H1 (cell line): ENCODE results near the gene ABCC9. TPM values are rescaled to one million over a fixed set of nuclear protein-coding genes. Genes with fewer than 3 reads are reported as not detected.
A peak's percentile ranks its signal among the peaks of the same experiment; 100 is the strongest.

Source experiments
- CTCF ChIA-PET: fragments of 300-600 bp; sonication (Branson Sonifier 250); formaldehyde crosslinking; loops from one replicate; lab custom pipeline; 2021; ENCODE audit not compliant: partially characterized antibody; lab: Charles Lee
- POLR2A ChIA-PET: fragments of 300-600 bp; sonication (Branson Sonifier 250); formaldehyde crosslinking; loops from one replicate; lab custom pipeline; 2021; ENCODE audit warnings: inconsistent platforms; ENCODE audit not compliant: partially characterized antibody; lab: Charles Lee
- DNase-seq, 2 experiments: peaks; one replicate each; pipeline versions ENCODE4 v3.0.0 to v3.0.0-alpha.2; 2010 to 2022; ENCODE audit warnings: low spot score in 2 of 2, low read depth in 1 of 2, mixed read lengths in 1 of 2
- FAIRE-seq: peaks from 2 replicates; lab custom pipeline; 2011; peaks lifted over from hg19 to GRCh38; lab: Jason Lieb, UNC
- H2AFZ ChIP-seq: 2 replicates; pipeline ENCODE4 v1.8.1; 2012; ENCODE audit warnings: low read length, inconsistent platforms
- H2AK5ac ChIP-seq: 2 replicates; pipeline ENCODE4 v1.6.1; 2013; ENCODE audit warnings: low read depth, low read length
- H2BK120ac ChIP-seq: replicated peaks from 2 replicates; pipeline ENCODE3; 2013; ENCODE audit warnings: low read depth, low read length, inconsistent platforms
- H2BK12ac ChIP-seq: 2 replicates; pipeline ENCODE4 v1.6.1; 2013; ENCODE audit warnings: low read depth, low read length
- H2BK15ac ChIP-seq: 2 replicates; pipeline ENCODE4 v1.6.1; 2013; ENCODE audit warnings: low read length
- H2BK20ac ChIP-seq: 2 replicates; pipeline ENCODE4 v1.6.1; 2013; ENCODE audit warnings: low read length
- H2BK5ac ChIP-seq: 2 replicates; pipeline ENCODE4 v1.6.1; 2013; ENCODE audit warnings: low read depth, low read length
- H3K14ac ChIP-seq: 2 replicates; pipeline ENCODE4 v1.6.1; 2013; ENCODE audit warnings: inconsistent platforms; ENCODE audit not compliant: insufficient read length
- H3K18ac ChIP-seq: 2 replicates; pipeline ENCODE4 v1.6.1; 2013; ENCODE audit warnings: low read length; ENCODE audit errors: extremely low read depth
- H3K23ac ChIP-seq: 2 replicates; pipeline ENCODE4 v1.6.1; 2013; ENCODE audit warnings: inconsistent platforms; ENCODE audit not compliant: insufficient read length
- H3K23me2 ChIP-seq: 2 replicates; pipeline ENCODE4 v1.6.1; 2013; ENCODE audit warnings: low read depth, low read length
- H3K27ac ChIP-seq: 2 replicates; pipeline ENCODE4 v1.6.1; 2011; ENCODE audit warnings: low read depth, low read length, inconsistent platforms
- H3K27me3 ChIP-seq, 4 experiments: replicated peaks in 1 of 4; 1 replicate in 1 of 4; 2 replicates in 3 of 4; pipeline versions ENCODE4 v1.6.1 to v1.8.1; 2011 to 2013; ENCODE audit warnings: low read length in 3 of 4, mild to moderate bottlenecking in 3 of 4, inconsistent platforms in 2 of 4, mixed read lengths in 2 of 4, moderate library complexity in 1 of 4; ENCODE audit not compliant: control insufficient read depth in 3 of 4, insufficient read depth in 3 of 4; ENCODE audit errors: extremely low read depth in 1 of 4
- H3K36me3 ChIP-seq, 4 experiments: 2 replicates each; pipeline versions ENCODE4 v1.6.1 to v1.8.1; 2011 to 2013; ENCODE audit warnings: mild to moderate bottlenecking in 4 of 4, low read length in 3 of 4, moderate library complexity in 2 of 4, control low read depth in 1 of 4, inconsistent platforms in 1 of 4; ENCODE audit not compliant: insufficient read depth in 4 of 4, control insufficient read depth in 2 of 4
- H3K4ac ChIP-seq: replicated peaks from 2 replicates; pipeline ENCODE3; 2013; ENCODE audit warnings: low read length, low read depth, mixed read lengths, inconsistent platforms; ENCODE audit not compliant: insufficient read length
- H3K4me1 ChIP-seq, 4 experiments: replicated peaks in 1 of 4; 1 replicate in 1 of 4; 2 replicates in 3 of 4; pipeline versions ENCODE4 v1.6.1 to v1.8.1; 2011 to 2013; ENCODE audit warnings: low read length in 3 of 4, inconsistent platforms in 2 of 4, mixed read lengths in 1 of 4; ENCODE audit not compliant: insufficient read depth in 4 of 4, control insufficient read depth in 3 of 4
- H3K4me2 ChIP-seq, 2 experiments: 2 replicates each; pipeline versions ENCODE4 v1.6.1 to v1.8.1; 2011 to 2013; ENCODE audit warnings: low read depth in 2 of 2, low read length in 2 of 2, control low read depth in 1 of 2, inconsistent platforms in 1 of 2, mild to moderate bottlenecking in 1 of 2; ENCODE audit not compliant: insufficient read depth in 1 of 2
- H3K4me3 ChIP-seq, 4 experiments: fragments of 200-600, 300-600 bp in 1 of 4; sonication (generic), shearing (Covaris generic), sonication (Bioruptor Twin) in 1 of 4; 2 replicates each; pipeline versions ENCODE4 v1.5.1 to v1.8.1; 2011 to 2016; ENCODE audit warnings: low read length in 4 of 4, low read depth in 3 of 4, control low read depth in 2 of 4, inconsistent platforms in 2 of 4, mild to moderate bottlenecking in 2 of 4, mixed read lengths in 1 of 4, moderate library complexity in 1 of 4; ENCODE audit not compliant: insufficient read depth in 2 of 4; ENCODE audit errors: extremely low read depth in 1 of 4
- H3K56ac ChIP-seq: replicated peaks from 2 replicates; pipeline ENCODE3; 2013; ENCODE audit warnings: low read depth, mild to moderate bottlenecking, mixed read lengths, low read length, inconsistent platforms; ENCODE audit not compliant: insufficient read length
- H3K79me1 ChIP-seq: 2 replicates; pipeline ENCODE4 v1.6.1; 2013; ENCODE audit warnings: low read depth, low read length, control low read depth
- H3K79me2 ChIP-seq, 2 experiments: 2 replicates each; pipeline versions ENCODE4 v1.6.1 to v1.8.1; 2012 to 2013; ENCODE audit warnings: low read length in 2 of 2, mild to moderate bottlenecking in 2 of 2, inconsistent platforms in 1 of 2; ENCODE audit not compliant: insufficient read depth in 2 of 2, control insufficient read depth in 1 of 2
- H3K9ac ChIP-seq, 4 experiments: replicated peaks in 1 of 4; 1 replicate in 1 of 4; 2 replicates in 3 of 4; pipeline versions ENCODE4 v1.6.1 to v1.8.1; 2011 to 2013; ENCODE audit warnings: low read depth in 3 of 4, low read length in 3 of 4, control low read depth in 2 of 4, mild to moderate bottlenecking in 2 of 4, moderate library complexity in 2 of 4, inconsistent platforms in 1 of 4; ENCODE audit errors: extremely low read depth in 1 of 4
- H3K9me3 ChIP-seq, 2 experiments: 2 replicates each; pipeline versions ENCODE4 v1.6.1 to v1.8.1; 2012 to 2013; ENCODE audit warnings: mild to moderate bottlenecking in 2 of 2, moderate library complexity in 2 of 2, control low read depth in 1 of 2, inconsistent platforms in 1 of 2, low read depth in 1 of 2, low read length in 1 of 2, mixed read lengths in 1 of 2; ENCODE audit not compliant: insufficient read depth in 2 of 2
- H4K20me1 ChIP-seq, 2 experiments: replicated peaks in 1 of 2; 2 replicates each; pipeline versions ENCODE3 to v1.8.1; 2011 to 2013; ENCODE audit warnings: inconsistent platforms in 2 of 2, low read length in 2 of 2, mild to moderate bottlenecking in 1 of 2; ENCODE audit not compliant: insufficient read depth in 2 of 2, control insufficient read depth in 1 of 2
- H4K5ac ChIP-seq: 2 replicates; pipeline ENCODE4 v1.6.1; 2013; ENCODE audit warnings: low read length, low read depth, mixed read lengths, inconsistent platforms; ENCODE audit not compliant: insufficient read length
- H4K8ac ChIP-seq: 2 replicates; pipeline ENCODE4 v1.8.0; 2013; ENCODE audit warnings: mild to moderate bottlenecking, moderate library complexity, low read length, inconsistent platforms; ENCODE audit not compliant: insufficient read depth; ENCODE audit errors: extremely low read depth
- H4K91ac ChIP-seq: replicated peaks from 2 replicates; pipeline ENCODE3; 2013; ENCODE audit warnings: low read length, mixed read lengths, inconsistent platforms; ENCODE audit not compliant: insufficient read length
- CEBPB ChIP-seq: IDR thresholded peaks from 2 replicates; pipeline ENCODE4 v1.6.1; 2012; ENCODE audit warnings: low read depth, low read length
- GABPA ChIP-seq: IDR thresholded peaks from 2 replicates; pipeline ENCODE4 v1.6.1; 2011; ENCODE audit warnings: mild to moderate bottlenecking, low read length, moderate library complexity, borderline replicate concordance; ENCODE audit not compliant: insufficient read depth
- RFX5 ChIP-seq: IDR thresholded peaks from 2 replicates; pipeline ENCODE4 v1.6.1; 2011; ENCODE audit warnings: low read depth, low read length, improper control_type of control experiment, borderline replicate concordance
- ZNF274 ChIP-seq: IDR thresholded peaks from 2 replicates; pipeline ENCODE4 v1.7.0; 2012; ENCODE audit warnings: low read length, borderline replicate concordance; ENCODE audit errors: extremely low read depth
- WGBS, 2 experiments: shearing (Covaris generic) in 1 of 2; methylation state at CpG; one replicate each; pipeline versions ENCODE4 v1.1.6 to v1.1.7; 2013 to 2015; ENCODE audit warnings: low lambda C conversion rate in 2 of 2, mixed read lengths in 2 of 2, inconsistent platforms in 1 of 2, low coverage in 1 of 2, missing lambda C conversion rate in 1 of 2; ENCODE audit not compliant: insufficient replicate concordance in 2 of 2, insufficient coverage in 1 of 2, insufficient read length in 1 of 2; ENCODE audit errors: extremely low coverage in 1 of 2, missing lambda C conversion rate in 1 of 2; 5-methylcytosine and 5-hydroxymethylcytosine counted together
- polyA plus RNA-seq, 7 experiments: library from polyadenylated mRNA; depleted of rRNA in 3 of 7; stranded (reverse) in 5 of 7; unstranded in 2 of 7; fragments of >200 nt in 5 of 7; fragments of 200-250 nt in 2 of 7; gene quantifications; 1 replicate in 5 of 7; 2 replicates in 1 of 7; 4 replicates in 1 of 7; pipeline versions ENCODE4 v1.2.1 to v1.2.3, GENCODE V29; 2011 to 2013; ENCODE audit warnings: missing spikeins in 2 of 7, mixed read lengths in 2 of 7
- total RNA-seq: library from RNA; stranded (reverse); fragmentation: NEBNext Ultra II Directional; extraction: Animal tissue kit (Norgen Biotek cat#: 25700); gene quantifications from 2 replicates; pipeline ENCODE4 v1.2.1, GENCODE V29; 2021

Gene ABCC9
- total and polyA plus RNA-seq, 2 of the 8 experiments (the other 6 are each of a cell fraction or from before 2014, with no cell fraction given), result under 0.01 TPM; not detected in 1

DNA sequence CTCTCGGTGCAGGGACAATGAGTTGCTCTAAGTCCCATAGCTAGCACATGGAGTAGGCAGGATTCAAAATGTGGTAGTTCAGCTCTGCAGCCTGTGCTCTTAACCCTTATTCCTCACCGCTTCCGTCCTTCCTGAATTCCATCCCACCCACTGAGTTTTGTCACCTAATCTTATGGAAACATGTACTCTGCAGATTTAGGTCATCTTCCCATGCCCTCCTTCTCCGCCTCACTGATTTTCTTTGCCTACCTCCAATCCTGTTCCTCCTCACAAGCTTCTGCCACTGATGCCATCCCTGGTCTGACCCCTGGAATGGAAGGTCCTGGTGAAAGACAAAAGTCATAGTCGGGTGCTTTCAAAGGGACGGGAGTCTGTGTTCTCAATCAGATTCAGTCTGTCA, 46.5 kb upstream of the ABCC9 start:
- H3K4me1 ChIP-seq, result peaks cover 0 to 2% (median 2%) of the 10 kb centered on the region in 4 experiments; a peak in 1 of 7 replicates
- no peak overlapping the region for H3K4me3 ChIP-seq
- no peaks in the 10 kb centered on the region for H3K23me2 ChIP-seq
- peak overlapping the region; percentile 59; the same call in 1 of the 2 replicates for H2AFZ ChIP-seq
- H3K56ac ChIP-seq, result no peak overlapping the region
- no peaks in the 10 kb centered on the region for H3K79me2 ChIP-seq
- H3K79me1 ChIP-seq, result no peaks in the 10 kb centered on the region
- no peak overlapping the region for H3K14ac ChIP-seq
- TF ChIP-seq CEBPB (no peak), RFX5 (no peak), ZNF274 (no peak), GABPA (no peak)
- no peak overlapping the region for H2AK5ac ChIP-seq
- DNase-seq, result no peak
- H2BK5ac ChIP-seq, result no peak overlapping the region
- H3K27ac ChIP-seq, result no peak overlapping the region
- no peak overlapping the region for H2BK120ac ChIP-seq
- H3K9ac ChIP-seq, result no peak overlapping the region
- no peak overlapping the region; the same call in 1 of the 2 replicates for H2BK20ac ChIP-seq
- no peaks in the 10 kb centered on the region for H3K36me3 ChIP-seq
- H4K5ac ChIP-seq, result no peak overlapping the region
- no peaks in the 10 kb centered on the region for H3K27me3 ChIP-seq
- no peak overlapping the region for H4K91ac ChIP-seq
- no peaks in the 10 kb centered on the region for H3K9me3 ChIP-seq
- POLR2A ChIA-PET, result interaction anchor here (1.3 kb wide), 1 partner anchor 330 kb away, joined by 3 read pairs; the partner anchor contains the start of gene LDHB
- H4K20me1 ChIP-seq, result no peaks in the 10 kb centered on the region
- H3K23ac ChIP-seq, result no peak overlapping the region
- no peak overlapping the region for H2BK12ac ChIP-seq
- WGBS, 2 experiments, result 89% methylated on average over 6 of the region's 6 CpGs; no CpG with 5 or more reads in 1 of the 2 experiments
- H2BK15ac ChIP-seq, result no peak overlapping the region
- FAIRE-seq, result no peak
- H3K4ac ChIP-seq, result no peak overlapping the region
- H3K18ac ChIP-seq, result no peak overlapping the region
- CTCF ChIA-PET, result interaction anchor here (0.8 to 6.8 kb wide), 3 partner anchors 36 to 290 kb away, joined by 3 to 73 read pairs (median 4); no protein-coding TSS in a partner anchor
- no peak overlapping the region for H4K8ac ChIP-seq
- no peak overlapping the region for H3K4me2 ChIP-seq
